SIG-M5 (cell line): Measurements from ENCODE around the gene CUTA.

Source experiments
- DNase-seq: peaks from one replicate; lab custom pipeline; 2025; lab: John Stamatoyannopoulos, UW

The CUTA gene

DNA sequence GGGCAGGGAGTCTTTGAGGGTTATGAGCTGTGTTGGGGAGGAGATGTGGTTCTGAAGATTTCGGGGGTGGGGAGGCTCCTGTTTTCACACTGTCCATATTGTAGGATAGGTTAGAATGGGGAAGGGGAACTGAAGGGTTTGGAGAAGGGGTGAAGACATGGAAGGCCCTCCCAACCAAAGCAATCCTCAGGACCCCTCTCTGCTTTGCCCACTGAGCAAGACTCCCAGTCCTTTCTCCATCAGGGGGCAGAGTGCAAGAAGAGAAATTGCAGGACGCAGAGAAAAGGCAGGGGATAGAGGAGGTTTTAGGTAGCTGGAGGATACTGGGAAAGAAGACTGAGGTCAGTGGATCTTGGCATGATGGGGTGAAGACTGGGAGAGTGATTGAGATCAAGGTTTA is 5.9 kb upstream of the CUTA start:
- DNase-seq = no peak

DNA sequence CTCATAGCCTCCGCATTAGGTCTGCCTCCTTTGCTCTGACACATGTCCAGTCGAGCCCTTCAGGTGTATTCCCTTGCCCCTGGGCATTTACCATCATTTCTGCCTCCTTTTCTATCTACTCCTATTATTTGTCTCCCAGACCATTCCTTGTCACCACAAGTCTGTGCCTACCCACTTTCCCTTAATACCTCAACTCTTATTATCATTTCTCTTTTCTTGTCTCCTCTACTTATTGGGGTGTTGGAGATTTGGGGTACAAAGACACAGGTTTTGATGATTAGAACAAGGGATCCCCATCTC is 3.4 kb upstream of the CUTA start:
- no peak for DNase-seq

DNA sequence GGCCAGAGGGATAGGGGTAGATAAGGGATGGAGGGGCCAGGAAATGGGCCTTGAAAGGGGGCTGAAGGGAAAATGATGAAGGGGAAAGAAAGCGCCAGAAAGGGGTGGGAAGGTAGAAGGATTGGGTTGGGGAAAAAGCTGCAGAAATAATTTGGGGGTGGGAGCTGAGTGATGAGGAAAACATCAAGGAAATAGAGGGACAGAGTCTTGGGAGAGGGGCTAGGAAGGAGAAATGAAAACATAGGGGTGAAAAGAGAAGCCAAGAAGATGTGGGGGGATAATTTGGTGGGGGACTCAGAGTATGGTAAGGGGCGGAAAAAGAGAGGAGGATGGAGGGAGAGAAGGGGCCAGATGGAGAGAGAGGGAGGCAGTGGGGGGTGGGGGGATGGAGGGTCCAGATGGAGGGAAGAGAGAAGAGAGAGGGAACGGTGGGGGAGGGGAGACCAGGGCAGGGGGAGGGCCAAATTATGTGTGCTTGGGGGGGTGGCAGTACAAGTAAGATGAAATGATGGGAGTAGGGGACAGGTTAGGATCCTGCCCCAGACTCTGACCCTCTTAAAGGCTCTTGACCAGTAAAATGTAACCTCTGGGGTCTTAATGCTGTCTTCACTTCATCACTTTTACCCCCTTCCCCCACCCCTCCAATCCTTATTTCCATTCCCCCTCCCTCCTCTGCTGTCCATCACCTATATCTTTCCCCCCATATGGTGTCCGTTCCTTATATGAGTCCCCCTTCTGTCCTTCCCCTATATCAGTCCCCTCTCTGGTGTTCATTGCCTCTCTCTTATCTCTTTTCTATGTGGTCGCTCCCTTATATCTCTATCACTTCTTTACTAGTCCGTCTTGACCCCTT is 2.8 kb upstream of the CUTA start:
- no peak for DNase-seq

DNA sequence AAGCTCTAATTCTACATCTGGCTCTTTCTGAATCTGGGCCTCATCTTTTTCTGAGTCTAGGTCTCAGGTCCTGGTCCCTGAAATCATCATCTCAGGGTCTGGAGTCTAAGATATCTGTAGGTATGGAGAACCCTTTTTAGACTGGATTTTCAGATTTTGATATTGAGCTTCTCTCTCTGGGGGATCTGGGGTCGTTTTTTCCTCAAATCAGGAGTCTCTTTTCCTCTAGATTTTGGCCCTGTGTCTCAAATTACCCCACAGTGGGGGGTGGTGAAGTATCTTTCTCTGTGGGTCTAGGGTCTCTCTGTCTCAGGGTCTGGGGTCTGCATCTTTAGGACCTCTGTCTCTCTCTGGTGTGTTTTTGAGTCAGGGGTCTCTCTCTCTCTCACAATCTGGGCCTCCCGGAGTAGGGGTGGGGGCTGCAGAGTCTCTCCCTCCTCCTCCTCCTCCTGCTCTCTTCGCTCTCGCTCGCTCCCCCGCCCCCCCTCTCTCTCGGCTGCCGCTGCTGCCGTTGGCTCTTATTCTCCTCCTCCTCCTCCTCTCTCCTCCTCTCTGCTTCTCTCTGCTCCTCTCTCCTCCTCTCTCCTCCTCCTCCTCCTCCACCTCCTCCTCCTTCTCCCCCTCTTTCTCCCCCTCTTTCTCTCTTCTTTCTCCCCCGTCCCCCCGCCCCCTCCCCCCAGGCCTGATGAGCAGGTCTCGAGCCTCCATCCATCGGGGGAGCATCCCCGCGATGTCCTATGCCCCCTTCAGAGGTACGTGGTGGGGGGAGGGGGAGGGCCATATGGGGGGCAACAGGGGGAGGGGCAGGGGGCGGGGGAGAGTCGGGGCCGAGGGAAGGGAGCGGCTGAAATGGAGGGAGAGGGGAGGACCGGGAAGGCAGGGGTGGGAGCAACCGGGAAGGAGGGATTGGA is 1.9 kb upstream of the CUTA start, which contains the start of gene SYNGAP1:
SYNGAP1 (plus strand) TSS at position 486 of the 911 bp plus-strand sequence; CDS start at position 686, 200 bp downstream.
- DNase-seq = no peak

DNA sequence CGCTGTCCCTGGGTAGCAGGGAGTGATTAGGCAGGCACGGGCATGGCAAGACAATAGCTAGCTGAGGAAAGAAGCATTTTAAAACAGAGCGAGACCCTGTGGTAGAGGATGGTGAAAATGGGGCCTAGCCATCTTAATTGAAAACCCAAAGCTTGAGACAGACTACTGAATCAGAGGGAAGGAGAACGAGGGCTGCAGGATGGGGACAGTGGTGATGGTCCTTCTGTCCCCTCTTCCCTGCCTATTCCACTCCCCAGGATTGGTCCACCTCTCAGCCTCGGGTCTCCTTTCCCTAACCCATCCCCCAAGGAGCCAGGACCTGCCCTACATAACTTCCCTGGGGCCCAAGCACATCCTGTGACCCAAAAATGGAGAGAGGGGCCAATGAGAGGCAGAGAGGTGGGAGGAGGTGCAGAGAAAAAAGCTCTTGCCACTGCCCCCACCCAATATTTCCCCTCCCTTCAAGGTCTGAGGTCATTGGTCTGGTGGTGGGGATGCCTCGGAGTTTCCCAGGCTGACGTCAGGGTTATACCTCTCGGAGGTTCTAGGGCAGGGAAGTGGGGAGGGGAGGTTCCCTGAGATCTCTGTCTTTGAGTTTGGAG is 884 bp upstream of the CUTA start:
- DNase-seq = no peak

DNA sequence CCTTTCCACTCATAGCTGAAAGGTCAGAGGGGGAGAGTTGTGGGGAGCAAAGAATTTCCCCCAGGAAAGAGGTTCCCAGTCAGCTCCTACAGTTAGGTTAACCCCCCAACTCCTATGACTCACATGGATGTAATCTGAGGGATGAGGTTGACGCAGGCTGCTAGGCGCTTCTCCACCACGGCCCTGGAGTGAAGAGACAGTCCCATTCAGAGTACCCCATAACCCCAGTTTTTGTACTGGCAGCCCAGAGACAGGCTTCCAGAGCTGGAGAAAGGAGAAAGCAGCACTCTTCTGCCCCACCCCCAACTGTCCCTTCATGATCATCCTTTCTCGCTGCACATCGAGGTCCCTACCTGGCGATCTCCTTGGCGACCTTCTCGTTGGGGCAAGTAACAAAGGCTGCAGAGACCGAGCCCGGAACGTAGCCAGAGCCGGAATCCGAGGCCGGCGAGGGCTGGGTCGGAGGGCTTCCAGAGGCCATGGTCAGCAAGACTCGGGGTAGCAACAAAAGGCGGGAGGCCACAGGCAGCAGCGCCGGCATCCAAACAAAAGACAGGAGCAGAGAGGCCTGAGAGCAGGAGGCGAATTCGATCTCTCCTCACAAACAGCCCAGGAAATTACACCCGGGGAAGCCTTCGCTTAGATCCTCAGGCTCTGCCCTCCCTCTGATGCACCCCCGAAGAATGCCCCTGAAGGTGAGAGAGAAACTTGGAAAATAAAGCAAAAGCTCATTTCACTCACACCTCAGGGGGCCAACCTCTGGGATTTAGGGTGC is 592 bp downstream of the CUTA start:
- DNase-seq = no peak

DNA sequence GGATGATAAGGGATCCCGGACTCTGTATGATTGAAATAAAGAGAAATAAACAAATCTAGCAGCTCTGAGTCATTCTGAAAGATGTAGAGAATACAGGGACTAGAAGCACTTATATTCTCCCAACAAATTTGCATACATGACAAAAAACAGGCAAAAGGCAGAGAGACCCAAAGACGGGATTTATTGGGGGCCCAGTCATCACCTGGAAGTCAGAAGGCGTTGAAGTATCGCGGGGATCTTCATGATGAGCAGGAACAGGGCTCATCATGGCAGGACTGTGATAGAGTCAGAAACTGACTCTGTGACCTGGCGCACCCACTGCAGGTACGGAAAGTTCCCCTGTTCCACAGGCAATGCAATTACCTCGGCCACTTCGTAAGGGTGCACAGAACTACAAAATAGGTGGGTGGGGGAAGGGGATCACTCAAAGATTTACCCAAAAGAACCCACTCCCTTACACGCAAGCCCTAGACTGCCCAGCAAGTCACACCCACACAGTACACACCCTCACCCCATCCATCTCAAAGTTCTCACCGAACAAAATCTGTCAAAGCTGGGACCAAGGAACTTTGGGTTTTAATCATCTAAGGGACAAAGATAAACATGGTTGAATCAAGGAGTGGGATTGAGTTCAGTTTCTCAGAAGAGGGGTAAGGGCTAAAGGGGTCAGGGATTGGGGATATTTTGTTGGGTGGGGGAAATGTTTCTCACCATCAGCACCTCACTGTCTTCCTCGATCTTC is 1.4 kb downstream of the CUTA start:
- DNase-seq = no peak

DNA sequence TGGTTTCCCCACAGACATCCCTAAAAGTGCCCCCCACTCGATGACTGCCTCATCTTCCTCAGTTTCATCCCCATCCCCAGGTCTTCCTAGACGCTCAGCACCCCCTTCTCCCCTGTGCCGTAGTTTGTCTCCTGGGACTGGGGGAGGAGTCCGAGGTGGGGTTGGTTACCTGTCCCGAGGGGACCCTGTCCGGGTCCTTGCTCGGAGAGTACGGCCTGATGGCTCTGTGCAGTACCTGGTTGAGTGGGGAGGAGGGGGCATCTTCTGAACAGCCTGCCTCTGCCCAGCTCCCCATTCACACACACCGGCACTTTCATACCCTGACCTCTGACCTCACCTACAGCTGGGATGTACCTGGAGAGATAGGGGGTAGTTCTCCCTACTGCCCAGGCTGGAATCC is 2.1 kb downstream of the CUTA start:
- DNase-seq = no peak

DNA sequence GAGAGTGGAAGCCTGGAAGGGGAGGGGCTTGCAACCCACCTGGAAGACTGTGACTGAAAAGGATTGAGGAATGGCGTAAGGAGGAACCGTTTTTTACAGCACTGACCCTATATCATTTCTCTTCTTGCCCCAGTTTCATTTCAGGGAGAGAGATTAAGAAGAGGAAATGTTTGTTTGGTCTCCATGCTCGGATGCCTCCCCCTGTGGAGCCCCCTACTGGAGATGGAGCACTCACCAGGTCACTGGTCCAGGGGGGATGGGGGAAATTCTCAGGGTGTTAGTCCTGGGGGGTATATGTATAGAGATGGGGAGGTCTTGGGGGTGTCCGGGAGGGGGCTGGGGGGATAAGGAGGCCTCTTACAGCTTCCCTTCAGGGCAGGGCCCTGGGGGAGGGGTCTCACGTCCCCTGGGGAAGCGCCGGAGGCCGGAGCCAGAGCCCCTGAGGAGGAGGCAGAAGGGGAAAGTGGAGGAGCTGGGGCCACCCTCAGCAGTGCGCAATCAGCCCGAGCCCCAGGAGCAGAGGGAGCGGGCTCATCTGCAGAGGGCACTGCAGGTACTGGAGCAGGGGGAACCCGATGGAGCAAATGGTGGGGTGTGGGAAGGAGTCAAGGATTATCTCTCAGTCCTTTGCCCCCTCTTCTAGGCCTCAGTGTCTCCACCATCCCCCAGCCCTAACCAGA is 3.2 kb downstream of the CUTA start:
- no peak for DNase-seq

DNA sequence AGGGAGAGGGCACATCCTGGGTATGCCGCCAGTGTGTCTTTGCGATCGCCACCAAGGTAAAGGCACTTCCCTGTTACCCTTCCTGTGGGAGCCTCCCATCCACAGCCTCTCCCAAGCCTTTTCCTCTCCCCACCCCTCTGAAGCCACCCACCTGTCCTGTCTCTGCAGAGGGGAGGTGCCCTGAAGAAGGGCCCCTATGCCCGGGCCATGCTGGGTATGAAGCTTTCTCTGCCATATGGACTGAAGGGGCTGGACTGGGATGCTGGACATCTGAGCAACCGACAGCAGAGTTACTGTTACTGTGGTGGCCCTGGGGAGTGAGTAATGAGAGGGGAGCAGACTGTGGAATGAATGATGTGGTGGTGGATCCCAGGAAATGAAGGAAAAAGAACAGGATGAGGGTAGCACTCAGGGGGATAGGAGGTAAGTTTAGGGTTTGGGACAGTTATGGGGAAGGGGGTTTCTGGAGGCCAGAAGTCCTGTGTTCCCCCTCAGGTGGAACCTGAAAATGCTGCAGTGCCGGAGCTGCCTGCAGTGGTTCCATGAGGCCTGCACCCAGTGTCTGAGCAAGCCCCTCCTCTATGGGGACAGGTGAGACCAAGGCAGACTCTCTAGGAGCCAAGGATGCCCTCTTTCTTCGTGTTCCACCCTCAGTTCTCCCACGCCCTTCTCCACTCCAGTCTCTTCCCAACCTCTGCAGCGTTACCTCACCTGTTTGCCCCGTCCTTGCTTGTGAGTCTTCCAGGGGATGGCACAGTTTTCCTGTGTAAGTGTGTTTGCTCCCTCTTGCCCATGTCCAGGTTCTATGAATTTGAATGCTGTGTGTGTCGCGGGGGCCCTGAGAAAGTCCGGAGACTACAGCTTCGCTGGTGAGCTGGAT is 4.4 kb downstream of the CUTA start:
- DNase-seq = no peak

DNA sequence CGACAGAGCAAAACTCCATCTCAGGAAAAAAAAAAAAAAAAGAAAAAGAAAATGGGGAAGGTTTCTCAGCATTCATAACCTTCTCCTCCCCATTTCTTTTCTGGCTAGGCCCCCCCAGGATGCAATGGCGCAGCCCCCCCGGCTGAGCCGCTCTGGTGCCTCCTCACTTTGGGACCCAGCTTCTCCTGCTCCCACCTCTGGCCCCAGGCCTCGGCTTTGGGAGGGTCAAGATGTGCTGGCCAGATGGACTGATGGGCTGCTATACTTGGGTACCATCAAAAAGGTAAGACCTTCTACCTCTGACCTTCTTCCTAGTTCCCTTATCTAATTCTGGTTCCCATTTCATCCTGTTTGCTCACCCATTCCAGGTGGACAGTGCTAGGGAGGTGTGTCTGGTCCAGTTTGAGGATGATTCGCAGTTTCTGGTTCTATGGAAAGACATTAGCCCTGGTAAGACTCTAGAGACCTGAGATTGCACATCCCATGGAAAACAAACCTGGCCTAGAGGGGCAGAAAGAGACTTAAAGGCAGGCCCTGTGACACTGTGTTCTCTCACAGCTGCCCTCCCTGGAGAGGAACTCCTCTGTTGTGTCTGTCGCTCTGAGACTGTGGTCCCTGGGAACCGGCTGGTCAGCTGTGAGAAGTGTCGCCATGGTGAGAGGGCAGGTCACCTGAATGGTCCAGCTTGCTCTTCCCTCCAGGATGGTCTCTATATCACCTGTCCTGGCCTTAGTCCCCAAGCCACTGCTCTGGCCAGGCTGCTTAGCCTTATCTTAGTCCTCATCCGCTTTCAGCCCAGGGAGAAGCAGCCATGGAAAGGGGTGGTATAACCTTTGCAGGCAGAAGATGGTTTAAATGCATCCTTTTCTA is 5.5 kb downstream of the CUTA start:
- no peak for DNase-seq

DNA sequence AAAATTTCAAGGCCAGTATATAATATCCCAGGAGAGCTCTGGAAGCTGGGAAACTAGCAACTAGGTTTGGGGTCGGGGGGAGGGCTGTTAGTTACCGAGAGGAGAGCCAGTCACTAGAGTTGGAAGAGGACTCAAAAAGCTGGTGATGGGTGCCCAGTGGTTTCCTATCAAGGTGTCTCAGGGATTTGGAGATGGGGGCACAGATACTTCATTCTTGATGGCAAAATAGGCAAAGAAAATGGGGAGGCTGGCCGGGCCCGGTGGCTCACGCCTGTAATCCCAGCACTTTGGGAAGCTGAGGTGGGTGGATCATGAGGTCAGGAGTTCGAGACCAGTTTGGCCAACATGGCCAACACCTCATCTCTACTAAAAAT is 6.3 kb downstream of the CUTA start:
- DNase-seq = no peak

DNA sequence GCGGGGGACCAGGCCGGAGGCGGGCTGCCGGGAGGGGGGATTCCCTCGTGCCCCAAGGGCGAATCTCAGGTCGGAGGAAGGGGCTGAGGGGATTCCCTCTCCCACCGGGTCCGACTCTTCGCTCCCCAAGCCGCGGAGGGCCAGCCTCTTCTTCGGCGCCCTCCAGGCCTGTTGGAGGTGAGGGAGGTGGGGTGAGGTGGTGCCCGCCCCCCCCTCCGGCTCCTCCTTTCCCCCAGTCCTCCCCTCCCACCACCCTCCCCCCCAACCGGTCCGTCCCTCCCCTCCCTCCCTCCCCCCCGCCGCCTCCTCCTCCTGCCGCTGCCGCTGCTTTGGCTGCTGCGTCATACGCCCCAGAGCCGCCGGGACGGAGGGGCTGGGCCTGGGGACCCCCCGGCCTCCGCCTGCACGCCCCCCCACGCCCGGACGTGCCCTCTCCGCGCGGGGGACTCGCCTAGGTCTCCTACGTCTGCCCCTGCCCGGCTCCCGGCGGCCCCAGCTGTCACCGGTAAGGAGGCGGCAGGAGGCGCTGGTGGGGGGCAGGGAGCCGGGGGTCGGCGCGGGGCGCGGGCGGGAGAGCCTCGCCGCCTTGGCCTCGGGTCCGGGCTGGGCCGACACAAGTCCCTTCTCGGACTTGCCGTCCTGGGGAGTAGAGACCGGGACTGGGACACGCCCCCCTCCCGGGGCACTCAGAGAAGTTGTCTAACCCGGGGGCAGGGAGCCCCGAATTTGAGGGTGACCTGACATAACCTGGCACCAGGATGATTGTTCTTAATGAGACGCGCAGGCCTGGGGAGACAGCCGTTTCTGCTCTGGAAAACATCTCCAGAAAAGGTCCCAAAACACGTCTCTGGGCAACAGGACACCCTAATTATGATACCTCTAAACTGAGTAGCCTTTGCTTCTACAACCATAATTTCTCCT is 6.9 kb downstream of the CUTA start, which contains the start of gene PHF1:
PHF1 (plus strand) TSS at position 304 of the 921 bp plus-strand sequence. CDS start 1,250 bp downstream, outside the sequence.
- DNase-seq = no peak

DNA sequence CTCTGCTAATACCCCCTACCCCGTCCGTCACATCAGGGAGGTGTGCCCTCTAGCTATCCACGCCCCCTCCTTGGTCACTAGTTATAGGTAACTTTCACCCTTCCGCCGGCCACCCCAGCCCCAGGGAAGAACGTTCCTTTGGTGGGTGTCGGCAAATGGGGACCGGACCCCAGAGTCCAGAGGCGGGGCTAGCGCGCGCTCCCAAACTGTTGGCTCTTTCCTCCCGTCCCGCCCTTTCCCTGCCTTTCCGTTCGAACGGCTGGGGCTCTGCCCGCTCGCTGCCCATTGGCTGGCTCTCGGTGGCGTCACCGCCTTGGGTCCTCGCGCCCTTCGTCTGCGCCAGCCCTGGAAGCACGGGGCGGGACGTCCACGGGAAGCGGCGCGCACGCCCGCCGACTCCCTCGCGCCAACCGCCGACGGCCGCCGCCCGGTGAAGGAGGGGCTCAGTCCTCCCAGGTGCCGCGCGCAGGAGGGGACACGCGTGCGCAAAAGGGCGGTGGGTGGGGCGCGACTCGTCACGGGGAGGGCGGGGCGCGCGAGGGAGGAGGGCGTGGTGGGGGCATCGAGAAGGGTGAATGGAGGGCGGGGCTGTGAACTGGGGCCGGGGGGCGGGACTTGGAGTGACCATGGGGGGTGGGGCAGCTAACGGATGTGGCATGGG is 7.7 kb downstream of the CUTA start:
- DNase-seq = peak; percentile 64

DNA sequence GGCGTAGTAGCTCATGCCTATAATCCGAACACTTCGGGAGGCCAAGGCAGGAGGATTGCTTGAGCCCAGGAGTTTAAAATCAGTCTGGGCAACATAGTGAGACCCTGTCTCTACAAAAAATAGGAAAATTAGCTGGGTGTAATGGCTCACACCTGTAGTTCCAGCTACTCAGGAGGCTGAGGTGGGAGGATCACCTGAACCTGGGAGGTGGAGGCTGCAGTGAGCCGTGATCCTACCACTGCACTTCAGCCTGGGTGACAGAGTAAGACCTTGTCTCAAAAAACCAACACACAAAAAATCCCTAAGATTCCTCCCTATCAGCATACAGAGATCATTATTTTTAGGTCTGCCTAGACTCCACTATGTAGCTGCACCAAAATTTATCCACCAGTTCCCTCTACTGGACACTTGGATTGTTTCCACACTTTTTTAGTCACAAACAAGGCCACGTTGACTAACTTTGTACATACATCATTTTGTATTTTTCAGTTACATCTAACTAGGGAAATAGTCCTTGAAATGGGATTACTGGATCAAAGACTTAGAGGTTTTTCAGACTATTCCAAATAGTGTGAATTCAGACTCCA is 10.7 kb downstream of the CUTA start:
- no peak for DNase-seq

DNA sequence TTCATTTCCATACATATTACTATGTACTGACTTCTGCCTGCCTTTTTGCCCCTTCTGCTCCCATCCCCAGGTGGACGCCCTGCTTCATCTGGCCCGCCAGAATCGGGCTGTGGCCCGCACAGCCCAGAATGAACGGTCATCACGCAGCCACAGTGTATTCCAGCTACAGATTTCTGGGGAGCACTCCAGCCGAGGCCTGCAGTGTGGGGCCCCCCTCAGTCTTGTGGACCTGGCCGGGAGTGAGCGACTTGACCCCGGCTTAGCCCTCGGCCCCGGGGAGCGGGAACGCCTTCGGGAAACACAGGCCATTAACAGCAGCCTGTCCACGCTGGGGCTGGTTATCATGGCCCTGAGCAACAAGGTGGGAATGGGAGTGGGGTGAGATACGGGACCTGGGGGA is 11.8 kb downstream of the CUTA start:
- no peak for DNase-seq
